ENCODE data around the gene CNNM3.
"Not testable (repeated sequence)": the region's sequence is repeated elsewhere in the genome, so short reads cannot be mapped to it uniquely, and the experiment has no call there.

The CNNM3 gene

GRCh38 chr2:96816127-96816835 is at the start of gene CNNM3:
Gene CNNM3, plus strand, starts transcription at chr2:96816268. Its CDS starts 10 bp downstream, at chr2:96816278.
- peak; percentile 80 for DNase-seq

GRCh38 chr2:96767135-96767871 is 48.8 kb upstream of the CNNM3 start:
- no peak for DNase-seq

DNA sequence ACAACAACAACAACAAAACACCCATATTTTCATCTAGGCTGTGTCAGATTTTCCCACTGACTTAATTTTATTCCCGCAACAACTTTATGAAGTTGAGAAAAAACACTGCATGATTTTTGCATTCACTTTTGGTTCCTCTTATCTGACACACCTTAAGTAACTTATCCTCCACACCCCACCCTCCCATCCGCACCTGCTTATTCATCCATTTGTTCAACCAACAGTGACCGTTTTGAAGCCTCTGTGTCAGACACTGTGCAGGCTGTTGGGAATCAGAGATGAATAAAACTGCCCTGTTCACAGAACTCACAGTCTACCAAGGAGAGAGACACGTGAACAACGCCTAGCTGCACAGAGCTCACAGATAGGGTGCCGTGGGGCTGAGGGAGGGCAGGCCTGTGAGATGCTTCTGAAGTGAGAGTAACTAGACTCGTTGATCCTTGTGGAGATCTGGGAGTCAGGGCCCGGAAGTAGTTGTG is 47.9 kb upstream of the CNNM3 start:
- no peak for DNase-seq

DNA sequence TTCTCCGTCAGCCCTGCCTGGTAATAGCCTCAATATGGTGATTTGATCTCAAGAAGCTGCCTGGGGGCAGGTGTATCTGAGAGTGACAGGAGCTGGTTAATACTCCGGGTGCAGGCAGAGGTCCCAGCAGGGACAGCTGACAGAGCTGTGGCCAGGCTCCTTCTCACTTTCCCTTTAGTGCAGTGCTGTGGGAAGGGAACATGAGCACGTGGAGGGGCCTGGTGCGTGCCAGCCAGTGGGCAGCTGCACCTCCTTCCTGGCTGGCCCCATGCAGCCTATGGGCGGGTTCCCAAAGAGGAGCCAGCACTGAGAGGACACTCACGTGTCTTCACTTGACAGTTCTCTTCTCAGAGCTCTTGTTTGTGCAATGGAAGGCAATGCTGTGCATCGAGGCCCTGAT is 46.3 kb upstream of the CNNM3 start:
- DNase-seq: no peak

DNA sequence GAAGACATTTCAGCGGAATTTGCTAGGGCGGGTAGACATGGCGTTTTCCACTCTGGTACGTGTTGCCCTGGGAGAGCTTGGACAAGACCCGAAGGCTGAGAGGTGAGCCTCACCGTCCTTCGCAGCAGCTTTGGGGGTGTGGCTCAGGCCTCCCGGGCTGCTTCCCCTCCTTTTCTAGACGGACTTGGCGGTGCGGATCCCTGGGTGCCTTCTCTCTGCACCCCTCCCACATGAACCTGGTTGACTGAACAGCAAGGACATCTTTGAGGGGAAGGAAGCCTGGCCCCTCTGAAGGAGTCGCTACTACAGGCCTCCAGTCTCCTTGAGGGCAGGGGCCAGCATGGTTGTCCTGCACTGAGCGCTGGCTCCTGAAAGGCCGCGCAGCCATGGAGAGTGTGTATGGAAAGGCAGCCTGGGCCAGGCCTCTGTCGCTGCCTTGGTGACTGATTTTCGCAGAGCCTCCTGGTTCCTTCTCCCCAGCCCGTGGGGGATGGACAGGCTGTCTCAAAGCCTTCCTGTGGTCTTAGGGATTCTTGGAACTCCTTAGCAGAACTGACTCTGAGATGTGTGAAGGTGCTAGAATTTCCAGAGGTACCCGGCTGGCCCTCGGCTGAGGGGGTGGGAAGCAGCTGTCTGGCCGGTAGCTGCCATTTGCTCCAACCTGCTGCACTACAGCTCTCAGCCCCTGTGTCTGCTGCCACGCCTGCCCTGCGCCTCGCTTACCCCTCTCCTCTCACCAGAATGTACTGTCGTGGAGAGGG is 45.4 kb upstream of the CNNM3 start:
- no peak for DNase-seq

DNA sequence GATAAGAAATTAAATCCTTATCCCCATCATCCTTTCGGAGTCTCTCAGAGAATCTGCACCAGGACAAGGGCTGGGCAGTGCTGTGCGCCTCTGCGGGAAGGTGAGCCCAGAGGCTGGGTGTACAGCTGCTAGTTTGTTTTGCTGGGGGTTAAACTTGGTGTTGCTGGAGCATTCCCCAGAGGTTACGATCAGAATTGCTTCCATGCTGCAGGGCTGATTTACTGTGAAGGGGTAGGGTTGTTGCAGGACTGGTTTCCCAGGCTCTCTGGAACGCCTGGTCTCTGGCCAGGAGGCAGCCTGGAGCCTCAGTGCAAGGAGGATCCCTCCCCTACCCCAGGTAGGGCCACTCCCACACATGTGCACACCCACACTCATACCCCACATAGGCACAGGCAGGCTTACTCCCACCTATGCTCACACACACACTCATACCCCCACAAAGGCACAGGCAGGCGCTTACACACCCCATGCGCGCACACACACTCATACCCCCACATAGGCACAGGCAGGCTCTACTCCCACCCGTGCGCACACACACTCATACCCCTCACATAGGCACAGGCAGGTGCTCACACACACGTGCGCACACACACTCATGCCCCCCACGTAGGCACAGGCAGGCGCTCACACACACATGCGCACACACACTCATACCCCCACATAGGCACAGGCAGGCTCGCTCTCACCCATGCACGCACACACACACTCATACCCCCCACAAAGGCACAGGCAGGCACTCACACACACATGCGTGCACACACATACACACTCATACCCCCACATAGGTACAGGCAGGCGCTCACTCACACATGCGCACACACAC is 44.1 kb upstream of the CNNM3 start:
- no peak for DNase-seq

GRCh38 chr2:96772903-96773671 is 43.0 kb upstream of the CNNM3 start:
- DNase-seq: no peak

- DNase-seq: no peak
Measured at GRCh38 chr2:96773922-96774321, 42.1 kb upstream of the CNNM3 start.

- DNase-seq: no peak
Measured at GRCh38 chr2:96775160-96775559, 40.9 kb upstream of the CNNM3 start.

DNA sequence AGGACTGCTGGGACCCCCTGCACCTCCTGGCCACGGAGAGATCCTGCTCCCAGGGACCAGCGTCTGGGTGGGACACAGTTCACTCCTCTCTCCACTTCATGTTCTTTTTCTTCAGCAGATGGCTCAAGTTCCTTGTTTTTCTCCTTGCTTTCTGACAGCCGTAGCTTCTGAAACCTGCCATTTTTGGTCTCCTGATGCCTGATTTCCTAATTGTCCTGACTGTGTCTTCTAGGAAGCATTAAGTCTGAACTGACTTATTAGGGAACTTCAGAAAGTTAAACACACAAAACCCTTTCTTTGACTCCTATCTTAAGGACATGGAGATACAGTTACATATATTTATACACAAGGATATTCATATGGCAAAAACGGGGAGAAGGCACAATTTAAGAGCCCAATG is 32.7 kb upstream of the CNNM3 start:
- no peak for DNase-seq

DNA sequence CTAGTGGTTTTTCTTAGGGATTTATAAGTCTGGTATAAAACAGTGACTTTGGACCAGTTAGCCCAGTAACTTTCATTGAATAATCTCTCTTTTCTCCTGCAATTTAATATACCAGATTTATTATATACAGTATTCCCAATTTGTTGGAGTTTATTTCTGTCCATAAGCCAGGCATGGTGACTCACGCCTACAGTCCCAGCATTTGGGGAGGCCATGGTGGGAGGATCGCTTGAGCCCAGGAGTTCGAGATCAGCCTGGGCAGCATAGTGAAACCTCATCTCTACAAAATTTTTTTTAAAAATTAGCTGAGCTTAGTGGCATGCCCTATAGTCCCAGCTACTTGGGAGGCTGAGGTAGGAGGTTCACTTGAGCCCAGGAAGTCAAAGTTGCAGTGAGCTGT is 28.7 kb upstream of the CNNM3 start:
- no peak for DNase-seq

GRCh38 chr2:96788442-96789244 is 27.4 kb upstream of the CNNM3 start:
- no peak for DNase-seq

DNA sequence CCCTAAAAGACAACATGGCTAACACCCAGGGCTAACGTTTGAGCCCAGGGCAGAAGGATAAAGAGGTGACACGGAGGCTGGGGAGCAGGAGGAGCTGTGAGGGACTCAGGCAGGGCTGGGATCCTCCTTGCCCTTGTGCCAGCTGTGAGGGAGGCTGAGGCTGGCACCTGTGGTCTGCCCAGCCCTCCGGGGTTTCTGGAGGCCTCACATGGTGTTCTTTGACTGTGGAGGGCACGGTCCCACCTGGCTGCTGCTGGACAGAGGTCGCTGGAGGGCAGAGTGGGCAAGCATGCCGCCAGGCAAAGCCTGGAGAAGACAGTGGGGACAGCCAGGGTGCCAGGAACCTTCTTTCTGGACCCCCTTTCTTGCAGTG is 26.8 kb upstream of the CNNM3 start:
- no peak for DNase-seq

GRCh38 chr2:96792772-96793749 is 23.0 kb upstream of the CNNM3 start:
- no peak for DNase-seq

- DNase-seq: no peak
Measured at GRCh38 chr2:96795076-96795475, 21.0 kb upstream of the CNNM3 start.

DNA sequence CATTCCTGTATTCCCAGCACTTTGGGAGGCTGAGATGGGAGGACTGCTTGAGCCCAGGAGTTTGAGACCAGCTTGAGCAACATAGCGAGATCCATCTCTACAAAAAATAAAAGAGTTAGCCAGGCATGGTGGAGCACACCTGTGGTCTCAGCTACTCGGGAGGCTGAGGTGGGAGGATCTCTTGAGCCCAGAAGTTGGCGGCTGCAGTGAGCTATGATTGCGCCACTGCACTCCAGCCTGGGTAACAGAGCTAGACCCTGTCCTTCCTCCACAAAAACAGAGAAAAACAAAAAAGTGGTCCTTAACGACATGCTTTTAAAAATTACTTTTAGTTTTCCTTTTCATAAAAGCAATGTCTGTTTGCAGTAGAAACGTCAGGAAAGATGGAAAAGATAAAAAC is 19.6 kb upstream of the CNNM3 start:
- not testable (repeated sequence) for DNase-seq

- DNase-seq: no peak
Measured at GRCh38 chr2:96797066-96797625, 18.9 kb upstream of the CNNM3 start.

DNA sequence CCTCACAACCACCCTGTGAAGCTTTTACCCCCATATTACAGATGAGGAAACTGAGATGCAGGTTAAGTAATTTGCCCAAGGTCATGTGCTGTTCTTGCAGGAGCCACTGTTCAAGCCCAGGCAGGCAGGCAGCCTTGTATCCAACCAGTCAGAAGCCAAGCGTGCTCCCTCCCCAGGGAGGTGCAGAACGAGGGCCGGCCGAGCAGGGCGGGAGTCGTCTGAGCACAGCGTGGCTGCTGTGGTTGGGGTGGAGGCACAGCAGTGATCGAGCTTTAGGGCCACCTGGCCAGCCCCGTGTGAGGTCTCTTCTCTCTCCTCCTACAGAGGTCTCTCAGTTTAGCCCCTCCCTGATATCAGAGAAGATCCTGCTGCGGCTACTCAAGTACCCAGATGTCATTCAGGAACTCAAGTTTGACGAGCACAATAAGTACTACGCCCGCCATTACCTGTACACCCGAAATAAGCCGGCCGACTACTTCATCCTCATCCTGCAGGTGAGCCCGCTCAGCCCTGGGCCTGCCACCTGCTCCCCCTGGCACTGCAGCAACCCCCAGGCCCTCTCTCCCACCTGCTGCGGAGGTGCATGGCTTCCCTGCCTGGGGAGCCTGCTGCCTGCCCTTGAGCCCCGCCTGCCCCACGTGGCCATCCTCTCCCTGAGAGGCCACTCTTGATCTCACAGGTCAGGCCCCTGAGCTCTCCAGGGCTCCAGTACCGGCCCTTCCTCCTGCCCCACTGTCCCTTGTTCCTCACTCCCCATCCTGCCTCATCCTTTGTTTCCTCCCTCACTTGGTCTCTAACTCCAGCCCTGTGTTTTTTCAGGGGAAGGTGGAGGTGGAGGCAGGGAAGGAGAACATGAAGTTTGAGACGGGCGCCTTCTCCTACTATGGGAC is 17.1 kb upstream of the CNNM3 start:
- no peak for DNase-seq

GRCh38 chr2:96799623-96799935 is 16.5 kb upstream of the CNNM3 start:
- no peak for DNase-seq

All from NCI-H1694 (cell line).